HEK293 (cell line): Measurements from ENCODE around the gene RNPEP.

Source experiments
- CTCF ChIP-seq: fragments of 450-650 bp; formaldehyde crosslinking; IDR thresholded peaks from 2 replicates; pipeline ENCODE4 v1.5.1; 2016; ENCODE audit warnings: missing biosample characterization, missing genetic modification characterization
- PATZ1 ChIP-seq: fragments of 450-650 bp; formaldehyde crosslinking; IDR thresholded peaks from 2 replicates; pipeline ENCODE4 v1.5.1; 2016; ENCODE audit warnings: missing biosample characterization, missing genetic modification characterization
- ZBTB6 ChIP-seq: fragments of 450-650 bp; formaldehyde crosslinking; IDR thresholded peaks from 2 replicates; pipeline ENCODE4 v1.5.1; 2017; ENCODE audit warnings: missing biosample characterization, missing genetic modification characterization
- ZBTB7A ChIP-seq: fragments of 450-650 bp; formaldehyde crosslinking; IDR thresholded peaks from 2 replicates; pipeline ENCODE4 v1.5.1; 2016; ENCODE audit warnings: low read depth, missing biosample characterization, missing genetic modification characterization
- ZFP3 ChIP-seq: fragments of 450-650 bp; formaldehyde crosslinking; IDR thresholded peaks from 2 replicates; pipeline ENCODE4 v1.5.1; 2016; ENCODE audit warnings: low read depth, missing biosample characterization, missing genetic modification characterization
- ZNF221 ChIP-seq: fragments of 450-650 bp; formaldehyde crosslinking; IDR thresholded peaks from 2 replicates; pipeline ENCODE4 v1.5.1; 2017; ENCODE audit warnings: missing biosample characterization, missing genetic modification characterization, borderline replicate concordance
- ZNF223 ChIP-seq: fragments of 450-650 bp; formaldehyde crosslinking; IDR thresholded peaks from 2 replicates; pipeline ENCODE4 v1.5.1; 2016; ENCODE audit warnings: missing biosample characterization, missing genetic modification characterization
- ZNF274 ChIP-seq, 2 experiments: fragments of 200-500 bp in 1 of 2; fragments of 450-650 bp in 1 of 2; sonication (Bioruptor generic) in 1 of 2; formaldehyde crosslinking in 1 of 2; IDR thresholded peaks; 2 replicates each; pipeline versions ENCODE4 v1.5.1 to v1.6.1; 2014 to 2016; ENCODE audit warnings: borderline replicate concordance in 1 of 2, inconsistent platforms in 1 of 2, low read length in 1 of 2, missing biosample characterization in 1 of 2, missing genetic modification characterization in 1 of 2
- ZNF488 ChIP-seq: fragments of 450-650 bp; formaldehyde crosslinking; IDR thresholded peaks from 2 replicates; pipeline ENCODE4 v1.5.1; 2016; ENCODE audit warnings: missing biosample characterization, missing genetic modification characterization
- ZSCAN5A ChIP-seq: fragments of 450-650 bp; formaldehyde crosslinking; IDR thresholded peaks from 2 replicates; pipeline ENCODE4 v1.5.1; 2016; ENCODE audit warnings: missing biosample characterization, missing genetic modification characterization

- TF ChIP-seq ZNF223 (tag by site-specific recombination) (no peak), CTCF (no peak), ZBTB7A (tag by site-specific recombination) (no peak), ZFP3 (tag by site-specific recombination) (no peak), ZSCAN5A (no peak), ZNF274 (IDR thresholded peaks at IDR 0.05; ENCODE audit: low read length) (no peak), ZNF274 (tag by site-specific recombination; IDR thresholded peaks at IDR 0.05; ENCODE audit: borderline replicate concordance) (no peak), PATZ1 (tag by site-specific recombination) (no peak), ZNF221 (tag by site-specific recombination) (no peak), ZNF488 (tag by site-specific recombination) (no peak), ZBTB6 (no peak)
Observed at GRCh38 chr1:202047977-202048376, 65.5 kb downstream of the RNPEP start.
